Measurements from ENCODE around the gene PRKCSH.

DNA sequence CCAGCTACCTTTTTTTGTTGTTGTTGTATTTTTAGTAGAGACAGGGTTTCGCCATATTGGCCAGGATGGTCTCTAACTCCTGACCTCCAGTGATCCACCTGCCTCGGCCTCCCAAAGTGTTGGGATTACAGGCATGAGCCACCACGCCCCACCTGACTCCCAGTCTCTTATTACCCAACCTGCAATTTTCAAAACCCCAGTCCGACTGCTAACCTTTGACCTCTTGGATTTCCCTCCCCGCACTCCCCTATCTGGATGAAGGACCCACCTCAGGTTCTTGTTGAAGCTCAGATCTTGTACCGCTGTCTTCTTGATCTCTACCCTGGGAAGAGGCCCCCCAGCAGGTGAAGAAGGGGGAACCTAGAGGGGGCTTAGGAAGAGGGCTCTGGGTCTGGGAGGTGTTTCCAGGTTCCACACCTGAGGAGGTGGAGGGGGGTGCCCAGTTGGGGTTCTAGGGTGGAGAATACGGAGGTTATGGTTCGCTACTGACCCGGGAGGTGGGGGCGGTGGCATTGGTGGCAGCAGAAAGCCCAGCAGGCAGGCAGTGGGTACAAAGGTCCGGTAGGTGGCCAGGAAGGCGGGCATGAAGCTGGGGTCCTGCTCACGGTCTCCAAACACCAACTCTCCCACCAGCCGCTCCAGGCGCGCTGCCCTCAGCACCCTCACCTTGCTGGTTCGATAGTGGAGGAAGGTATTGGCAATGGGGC, 18.9 kb upstream of the PRKCSH start:
- TF ChIP-seq, protein P1, sequence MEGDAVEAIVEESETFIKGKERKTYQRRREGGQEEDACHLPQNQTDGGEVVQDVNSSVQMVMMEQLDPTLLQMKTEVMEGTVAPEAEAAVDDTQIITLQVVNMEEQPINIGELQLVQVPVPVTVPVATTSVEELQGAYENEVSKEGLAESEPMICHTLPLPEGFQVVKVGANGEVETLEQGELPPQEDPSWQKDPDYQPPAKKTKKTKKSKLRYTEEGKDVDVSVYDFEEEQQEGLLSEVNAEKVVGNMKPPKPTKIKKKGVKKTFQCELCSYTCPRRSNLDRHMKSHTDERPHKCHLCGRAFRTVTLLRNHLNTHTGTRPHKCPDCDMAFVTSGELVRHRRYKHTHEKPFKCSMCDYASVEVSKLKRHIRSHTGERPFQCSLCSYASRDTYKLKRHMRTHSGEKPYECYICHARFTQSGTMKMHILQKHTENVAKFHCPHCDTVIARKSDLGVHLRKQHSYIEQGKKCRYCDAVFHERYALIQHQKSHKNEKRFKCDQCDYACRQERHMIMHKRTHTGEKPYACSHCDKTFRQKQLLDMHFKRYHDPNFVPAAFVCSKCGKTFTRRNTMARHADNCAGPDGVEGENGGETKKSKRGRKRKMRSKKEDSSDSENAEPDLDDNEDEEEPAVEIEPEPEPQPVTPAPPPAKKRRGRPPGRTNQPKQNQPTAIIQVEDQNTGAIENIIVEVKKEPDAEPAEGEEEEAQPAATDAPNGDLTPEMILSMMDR (IDR thresholded peaks at IDR 0.05 in 4 of 5, conservative IDR thresholded peaks at IDR 0.05 in 1 of 5), result no peak
- TF ChIP-seq POLR2A (IDR thresholded peaks at IDR 0.05), result no peak

Measured in gastrocnemius medialis (tissue), 4 donors.